GM23338 (cell line): ENCODE measurements around the gene NPAS3. TPM values are rescaled to one million over a fixed set of nuclear protein-coding genes. Genes with fewer than 3 reads are reported as not detected.

Experiments used
- ATAC-seq: fragments of 200-7000 bp; cut with Tn5 transposase; 3 replicates; pipeline ENCODE4 v1.9.1; 2020
- DNase-seq: peaks from one replicate; pipeline ENCODE4 v3.0.0-alpha.2; 2015; ENCODE audit warnings: low spot score
- H2AFZ ChIP-seq: fragments of 200-600 bp; sonication (generic); 2 replicates; pipeline ENCODE4 v1.8.0; 2016; ENCODE audit warnings: antibody characterized with exemption, mild to moderate bottlenecking, moderate library complexity
- H3F3A ChIP-seq: fragments of 200-600 bp; sonication (generic); replicated peaks from 2 replicates; pipeline ENCODE4 v1.8.0; 2017; ENCODE audit warnings: antibody characterized with exemption, mixed run types, low read depth
- H3K27ac ChIP-seq: fragments of 200-600 bp; sonication (generic); 2 replicates; pipeline ENCODE4 v1.6.1; 2016; ENCODE audit warnings: low read depth
- H3K27me3 ChIP-seq: fragments of 200-600 bp; sonication (generic); 2 replicates; pipeline ENCODE4 v1.8.0; 2016; ENCODE audit warnings: mild to moderate bottlenecking, mixed run types, moderate library complexity; ENCODE audit not compliant: insufficient read depth
- H3K36me3 ChIP-seq: fragments of 200-600 bp; sonication (generic); 2 replicates; pipeline ENCODE4 v1.8.0; 2016; ENCODE audit warnings: mild to moderate bottlenecking; ENCODE audit not compliant: insufficient read depth
- H3K4me1 ChIP-seq: fragments of 200-600 bp; sonication (generic); 2 replicates; pipeline ENCODE4 v1.8.0; 2016; ENCODE audit warnings: mild to moderate bottlenecking, moderate library complexity; ENCODE audit not compliant: insufficient read depth
- H3K4me2 ChIP-seq: fragments of 200-600 bp; sonication (generic); 2 replicates; pipeline ENCODE4 v1.7.1; 2017; ENCODE audit warnings: mixed run types
- H3K4me3 ChIP-seq: fragments of 200-600 bp; sonication (generic); 2 replicates; pipeline ENCODE4 v1.6.1; 2016; ENCODE audit warnings: mixed run types
- H3K79me2 ChIP-seq: fragments of 200-600 bp; sonication (generic); replicated peaks from 2 replicates; pipeline ENCODE4 v1.8.0; 2017; ENCODE audit warnings: mild to moderate bottlenecking; ENCODE audit not compliant: insufficient read depth
- H3K9me2 ChIP-seq: fragments of 200-600 bp; sonication (generic); 2 replicates; pipeline ENCODE4 v1.8.0; 2017; ENCODE audit not compliant: insufficient read depth
- H4K20me1 ChIP-seq: fragments of 200-600 bp; sonication (generic); replicated peaks from 2 replicates; pipeline ENCODE4 v1.8.0; 2017; ENCODE audit warnings: mild to moderate bottlenecking; ENCODE audit not compliant: insufficient read depth
- H3K27ac Mint-ChIP-seq: 2 replicates; pipeline ENCODE4 v1.8.0; 2020; ENCODE audit warnings: inconsistent platforms, mild to moderate bottlenecking, moderate library complexity, mixed read lengths
- H3K27me3 Mint-ChIP-seq: 3 replicates; pipeline ENCODE4 v1.8.0; 2022; ENCODE audit warnings: low read depth, mild to moderate bottlenecking, moderate library complexity, mixed read lengths, inconsistent platforms; ENCODE audit not compliant: insufficient read depth, poor library complexity
- H3K36me3 Mint-ChIP-seq: 3 replicates; pipeline ENCODE4 v1.8.0; 2021; ENCODE audit warnings: low read depth, mild to moderate bottlenecking, inconsistent platforms, moderate library complexity, mixed read lengths
- H3K4me1 Mint-ChIP-seq: 3 replicates; pipeline ENCODE4 v1.8.0; 2020; ENCODE audit warnings: mild to moderate bottlenecking, inconsistent platforms, mixed read lengths
- H3K4me3 Mint-ChIP-seq: 3 replicates; pipeline ENCODE4 v1.8.0; 2021; ENCODE audit warnings: moderate library complexity, mild to moderate bottlenecking, inconsistent platforms, mixed read lengths
- H3K9me3 Mint-ChIP-seq: 3 replicates; pipeline ENCODE4 v1.8.0; 2020; ENCODE audit warnings: moderate library complexity, mild to moderate bottlenecking, inconsistent platforms, mixed read lengths
- EZH2 ChIP-seq: fragments of 200-600 bp; sonication (generic); IDR thresholded peaks from one replicate; pipeline ENCODE4 v1.8.0; 2017; ENCODE audit warnings: antibody characterized with exemption, mild to moderate bottlenecking, low read depth; ENCODE audit not compliant: unreplicated experiment
- EZH2phosphoT487 ChIP-seq: fragments of 200-600 bp; sonication (generic); IDR thresholded peaks from one replicate; pipeline ENCODE4 v1.8.1; 2018; ENCODE audit warnings: antibody characterized with exemption; ENCODE audit not compliant: unreplicated experiment
- JUNB ChIP-seq: IDR thresholded peaks from one replicate; pipeline ENCODE4 v1.6.1; 2016; ENCODE audit warnings: antibody characterized with exemption; ENCODE audit not compliant: unreplicated experiment
- ZNF331 ChIP-seq: fragments of 250-450 bp; sonication (Bioruptor Pico); IDR thresholded peaks from 2 replicates; pipeline ENCODE4 v1.5.0; 2020; ENCODE audit warnings: low read depth, mild to moderate bottlenecking, moderate library complexity
- polyA plus RNA-seq: library from polyadenylated mRNA; unstranded; fragments of >200 nt; fragmentation: Nextera tagmentation; extraction: Ambion mirVana; gene quantifications from 2 replicates; pipeline ENCODE4 v1.2.1, GENCODE V29; 2016
- total RNA-seq: library from RNA; depleted of rRNA; stranded (reverse); fragments of >200 nt; shearing (Covaris generic); gene quantifications from 2 replicates; pipeline ENCODE4 v1.2.3, GENCODE V29; 2014
- TF ChIP-seq, protein P1 (sequence below): fragments of 250-450 bp; sonication (Bioruptor Pico); IDR thresholded peaks from 2 replicates; pipeline ENCODE4 v1.5.0; 2020; ENCODE audit warnings: mild to moderate bottlenecking, moderate library complexity
- TF ChIP-seq, protein P2 (sequence below), 2 experiments: fragments of 200-600 bp in 1 of 2; sonication (generic) in 1 of 2; conservative IDR thresholded peaks; 2 replicates each; pipeline versions ENCODE4 v1.5.1 to v1.6.1; 2016 to 2017; ENCODE audit warnings: antibody characterized with exemption in 2 of 2, low read depth in 2 of 2, mild to moderate bottlenecking in 2 of 2, moderate library complexity in 1 of 2

Gene NPAS3
- total and polyA plus RNA-seq, 2 experiments from 2014 or later, result 0.17 to 0.19 TPM

DNA sequence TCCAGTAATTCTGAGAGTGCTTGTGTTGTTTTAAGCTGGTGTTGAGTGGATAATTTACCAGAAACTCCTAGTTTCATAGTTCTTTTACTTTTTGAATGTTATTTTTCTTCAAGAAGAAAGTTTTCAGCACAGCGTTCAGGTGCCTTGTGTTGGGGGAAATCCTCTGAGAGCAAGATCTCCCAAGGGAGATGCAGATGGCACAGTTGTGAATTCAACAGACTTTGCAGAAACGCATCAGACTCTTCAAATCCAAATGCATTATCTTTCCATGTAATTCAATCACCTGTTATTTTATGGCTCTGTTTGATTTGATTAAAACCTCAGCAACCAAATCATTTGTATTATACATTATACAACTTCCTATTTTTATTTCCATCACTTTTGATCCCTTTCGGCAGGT, 572.3 kb downstream of the NPAS3 start:
- no peaks in the 10 kb centered on the region for H3K27me3 Mint-ChIP-seq
- DNase-seq (no peak), ATAC-seq (no peak)
- Histone ChIP-seq H4K20me1 (no peaks in the 10 kb centered on the region), H3K79me2 (no peaks in the 10 kb centered on the region), H3K27ac (no peak overlapping the region), H3F3A (no peaks in the 10 kb centered on the region), H3K27me3 (no peaks in the 10 kb centered on the region), H3K9me2 (no peaks in the 10 kb centered on the region), H3K4me1 (no peaks in the 10 kb centered on the region), H3K36me3 (no peaks in the 10 kb centered on the region), H3K4me3 (no peak overlapping the region), H2AFZ (no peak overlapping the region), H3K4me2 (no peak overlapping the region)
- H3K9me3 Mint-ChIP-seq, result no peaks in the 10 kb centered on the region
- no peaks in the 10 kb centered on the region for H3K36me3 Mint-ChIP-seq
- H3K4me3 Mint-ChIP-seq, result no peak overlapping the region
- TF ChIP-seq ZNF331 (CRISPR knock-in tag) (no peak), EZH2 (no peak)
- TF ChIP-seq, protein P1, sequence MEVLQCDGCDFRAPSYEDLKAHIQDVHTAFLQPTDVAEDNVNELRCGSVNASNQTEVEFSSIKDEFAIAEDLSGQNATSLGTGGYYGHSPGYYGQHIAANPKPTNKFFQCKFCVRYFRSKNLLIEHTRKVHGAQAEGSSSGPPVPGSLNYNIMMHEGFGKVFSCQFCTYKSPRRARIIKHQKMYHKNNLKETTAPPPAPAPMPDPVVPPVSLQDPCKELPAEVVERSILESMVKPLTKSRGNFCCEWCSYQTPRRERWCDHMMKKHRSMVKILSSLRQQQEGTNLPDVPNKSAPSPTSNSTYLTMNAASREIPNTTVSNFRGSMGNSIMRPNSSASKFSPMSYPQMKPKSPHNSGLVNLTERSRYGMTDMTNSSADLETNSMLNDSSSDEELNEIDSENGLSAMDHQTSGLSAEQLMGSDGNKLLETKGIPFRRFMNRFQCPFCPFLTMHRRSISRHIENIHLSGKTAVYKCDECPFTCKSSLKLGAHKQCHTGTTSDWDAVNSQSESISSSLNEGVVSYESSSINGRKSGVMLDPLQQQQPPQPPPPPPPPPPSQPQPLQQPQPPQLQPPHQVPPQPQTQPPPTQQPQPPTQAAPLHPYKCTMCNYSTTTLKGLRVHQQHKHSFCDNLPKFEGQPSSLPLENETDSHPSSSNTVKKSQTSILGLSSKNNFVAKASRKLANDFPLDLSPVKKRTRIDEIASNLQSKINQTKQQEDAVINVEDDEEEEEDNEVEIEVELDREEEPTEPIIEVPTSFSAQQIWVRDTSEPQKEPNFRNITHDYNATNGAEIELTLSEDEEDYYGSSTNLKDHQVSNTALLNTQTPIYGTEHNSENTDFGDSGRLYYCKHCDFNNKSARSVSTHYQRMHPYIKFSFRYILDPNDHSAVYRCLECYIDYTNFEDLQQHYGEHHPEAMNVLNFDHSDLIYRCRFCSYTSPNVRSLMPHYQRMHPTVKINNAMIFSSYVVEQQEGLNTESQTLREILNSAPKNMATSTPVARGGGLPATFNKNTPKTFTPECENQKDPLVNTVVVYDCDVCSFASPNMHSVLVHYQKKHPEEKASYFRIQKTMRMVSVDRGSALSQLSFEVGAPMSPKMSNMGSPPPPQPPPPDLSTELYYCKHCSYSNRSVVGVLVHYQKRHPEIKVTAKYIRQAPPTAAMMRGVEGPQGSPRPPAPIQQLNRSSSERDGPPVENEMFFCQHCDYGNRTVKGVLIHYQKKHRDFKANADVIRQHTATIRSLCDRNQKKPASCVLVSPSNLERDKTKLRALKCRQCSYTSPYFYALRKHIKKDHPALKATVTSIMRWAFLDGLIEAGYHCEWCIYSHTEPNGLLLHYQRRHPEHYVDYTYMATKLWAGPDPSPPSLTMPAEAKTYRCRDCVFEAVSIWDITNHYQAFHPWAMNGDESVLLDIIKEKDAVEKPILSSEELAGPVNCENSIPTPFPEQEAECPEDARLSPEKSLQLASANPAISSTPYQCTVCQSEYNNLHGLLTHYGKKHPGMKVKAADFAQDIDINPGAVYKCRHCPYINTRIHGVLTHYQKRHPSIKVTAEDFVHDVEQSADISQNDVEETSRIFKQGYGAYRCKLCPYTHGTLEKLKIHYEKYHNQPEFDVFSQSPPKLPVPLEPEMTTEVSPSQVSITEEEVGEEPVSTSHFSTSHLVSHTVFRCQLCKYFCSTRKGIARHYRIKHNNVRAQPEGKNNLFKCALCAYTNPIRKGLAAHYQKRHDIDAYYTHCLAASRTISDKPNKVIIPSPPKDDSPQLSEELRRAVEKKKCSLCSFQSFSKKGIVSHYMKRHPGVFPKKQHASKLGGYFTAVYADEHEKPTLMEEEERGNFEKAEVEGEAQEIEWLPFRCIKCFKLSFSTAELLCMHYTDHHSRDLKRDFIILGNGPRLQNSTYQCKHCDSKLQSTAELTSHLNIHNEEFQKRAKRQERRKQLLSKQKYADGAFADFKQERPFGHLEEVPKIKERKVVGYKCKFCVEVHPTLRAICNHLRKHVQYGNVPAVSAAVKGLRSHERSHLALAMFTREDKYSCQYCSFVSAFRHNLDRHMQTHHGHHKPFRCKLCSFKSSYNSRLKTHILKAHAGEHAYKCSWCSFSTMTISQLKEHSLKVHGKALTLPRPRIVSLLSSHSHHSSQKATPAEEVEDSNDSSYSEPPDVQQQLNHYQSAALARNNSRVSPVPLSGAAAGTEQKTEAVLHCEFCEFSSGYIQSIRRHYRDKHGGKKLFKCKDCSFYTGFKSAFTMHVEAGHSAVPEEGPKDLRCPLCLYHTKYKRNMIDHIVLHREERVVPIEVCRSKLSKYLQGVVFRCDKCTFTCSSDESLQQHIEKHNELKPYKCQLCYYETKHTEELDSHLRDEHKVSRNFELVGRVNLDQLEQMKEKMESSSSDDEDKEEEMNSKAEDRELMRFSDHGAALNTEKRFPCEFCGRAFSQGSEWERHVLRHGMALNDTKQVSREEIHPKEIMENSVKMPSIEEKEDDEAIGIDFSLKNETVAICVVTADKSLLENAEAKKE, result no peak
- H3K27ac Mint-ChIP-seq, result no peak overlapping the region
- H3K4me1 Mint-ChIP-seq, result peaks cover 2% of the 10 kb centered on the region; the same call in 1 of the 3 replicates

DNA sequence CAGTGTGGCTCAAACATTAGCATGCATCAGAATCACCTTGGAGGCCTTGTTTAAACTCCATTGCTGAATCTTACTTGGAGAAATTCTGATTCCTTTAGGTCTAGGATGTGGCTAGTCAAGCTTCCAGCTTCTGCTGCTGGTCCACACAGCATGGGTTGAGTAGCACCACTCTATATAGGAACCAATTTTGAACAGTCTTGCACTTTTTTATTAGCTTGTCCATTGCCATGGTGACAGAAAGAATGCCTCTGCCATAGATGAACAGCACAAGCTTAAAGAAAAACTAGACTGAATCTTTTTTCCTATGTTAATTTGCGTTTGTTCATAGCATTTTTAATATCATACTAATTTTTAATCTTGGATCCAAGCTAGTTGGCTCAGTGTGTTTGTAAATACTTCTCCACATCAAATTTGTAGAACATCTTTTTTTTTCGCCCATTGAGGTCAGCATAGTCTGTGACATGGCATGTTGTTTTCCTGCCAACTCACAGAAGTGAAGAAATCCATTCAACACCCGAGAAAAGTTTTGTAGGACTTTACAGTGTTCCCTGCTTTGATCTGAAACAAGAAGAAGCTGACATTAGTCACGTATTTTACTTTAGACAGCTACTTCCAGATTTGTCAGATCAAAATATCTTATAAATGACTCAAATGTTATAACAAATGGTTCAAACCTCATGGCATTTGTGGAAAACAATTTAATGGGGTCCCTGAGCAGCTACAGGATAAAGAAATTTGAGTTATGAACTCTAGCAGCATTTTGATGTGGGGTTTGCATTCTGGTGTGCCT, 573.4 kb downstream of the NPAS3 start:
- Histone ChIP-seq H3K4me3 (no peak overlapping the region), H3K27ac (no peak overlapping the region), H3K4me1 (no peaks in the 10 kb centered on the region), H3K4me2 (no peak overlapping the region), H3F3A (no peaks in the 10 kb centered on the region), H4K20me1 (no peaks in the 10 kb centered on the region), H3K27me3 (no peaks in the 10 kb centered on the region), H3K79me2 (no peaks in the 10 kb centered on the region), H2AFZ (no peak overlapping the region), H3K36me3 (no peaks in the 10 kb centered on the region), H3K9me2 (no peaks in the 10 kb centered on the region)
- H3K4me1 Mint-ChIP-seq, result peaks cover 2% of the 10 kb centered on the region; the same call in 1 of the 3 replicates
- H3K36me3 Mint-ChIP-seq, result no peaks in the 10 kb centered on the region
- no peaks in the 10 kb centered on the region for H3K27me3 Mint-ChIP-seq
- no peak overlapping the region for H3K4me3 Mint-ChIP-seq
- H3K27ac Mint-ChIP-seq, result no peak overlapping the region
- no peak for DNase-seq
- no peak for ATAC-seq
- no peaks in the 10 kb centered on the region for H3K9me3 Mint-ChIP-seq
- TF ChIP-seq EZH2phosphoT487 (no peak), JUNB (no peak)
- TF ChIP-seq, protein P2, sequence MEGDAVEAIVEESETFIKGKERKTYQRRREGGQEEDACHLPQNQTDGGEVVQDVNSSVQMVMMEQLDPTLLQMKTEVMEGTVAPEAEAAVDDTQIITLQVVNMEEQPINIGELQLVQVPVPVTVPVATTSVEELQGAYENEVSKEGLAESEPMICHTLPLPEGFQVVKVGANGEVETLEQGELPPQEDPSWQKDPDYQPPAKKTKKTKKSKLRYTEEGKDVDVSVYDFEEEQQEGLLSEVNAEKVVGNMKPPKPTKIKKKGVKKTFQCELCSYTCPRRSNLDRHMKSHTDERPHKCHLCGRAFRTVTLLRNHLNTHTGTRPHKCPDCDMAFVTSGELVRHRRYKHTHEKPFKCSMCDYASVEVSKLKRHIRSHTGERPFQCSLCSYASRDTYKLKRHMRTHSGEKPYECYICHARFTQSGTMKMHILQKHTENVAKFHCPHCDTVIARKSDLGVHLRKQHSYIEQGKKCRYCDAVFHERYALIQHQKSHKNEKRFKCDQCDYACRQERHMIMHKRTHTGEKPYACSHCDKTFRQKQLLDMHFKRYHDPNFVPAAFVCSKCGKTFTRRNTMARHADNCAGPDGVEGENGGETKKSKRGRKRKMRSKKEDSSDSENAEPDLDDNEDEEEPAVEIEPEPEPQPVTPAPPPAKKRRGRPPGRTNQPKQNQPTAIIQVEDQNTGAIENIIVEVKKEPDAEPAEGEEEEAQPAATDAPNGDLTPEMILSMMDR (conservative IDR thresholded peaks at IDR 0.05; ENCODE audit: low read depth in 2 of 2), result no peak
